DMS114 treated with DMSO at 0.1 percent for 48 hours (cell line): ENCODE data around the gene SEC14L6.
A peak's percentile ranks its signal among the peaks of the same experiment; 100 is the strongest.
"Not testable (repeated sequence)": the region's sequence is repeated elsewhere in the genome, so short reads cannot be mapped to it uniquely, and the experiment has no call there.

Experiments used
- DNase-seq: peaks from one replicate; lab custom pipeline; 2025; ENCODE audit not compliant: unreplicated experiment; lab: John Stamatoyannopoulos, UW

SEC14L6 gene

GRCh38 chr22:30546616-30547015, at the start of gene SEC14L6:
SEC14L6 (minus strand) TSS chr22:30546741; CDS start chr22:30546682, 59 bp downstream.
- DNase-seq, result no peak

DNA sequence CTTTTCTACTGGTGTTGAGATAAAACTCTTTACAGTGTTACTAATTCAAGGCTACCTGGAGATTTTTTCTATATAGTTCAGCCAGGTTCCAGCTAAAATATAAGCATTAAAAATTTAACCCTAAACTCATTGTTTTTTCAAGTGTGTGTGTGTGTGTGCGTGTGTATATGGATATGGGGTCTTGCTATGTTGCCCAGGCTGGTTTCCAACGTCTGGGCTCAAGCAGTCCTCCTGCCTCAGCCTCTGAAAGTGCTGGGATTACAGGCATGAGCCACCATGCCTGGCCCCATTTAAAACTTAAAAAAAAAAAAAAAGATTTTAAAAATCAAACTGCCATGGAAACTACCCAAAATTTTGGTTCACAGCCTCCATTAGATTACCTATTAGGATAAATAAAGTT, 49.7 kb upstream of the SEC14L6 start:
- no peak for DNase-seq

DNA sequence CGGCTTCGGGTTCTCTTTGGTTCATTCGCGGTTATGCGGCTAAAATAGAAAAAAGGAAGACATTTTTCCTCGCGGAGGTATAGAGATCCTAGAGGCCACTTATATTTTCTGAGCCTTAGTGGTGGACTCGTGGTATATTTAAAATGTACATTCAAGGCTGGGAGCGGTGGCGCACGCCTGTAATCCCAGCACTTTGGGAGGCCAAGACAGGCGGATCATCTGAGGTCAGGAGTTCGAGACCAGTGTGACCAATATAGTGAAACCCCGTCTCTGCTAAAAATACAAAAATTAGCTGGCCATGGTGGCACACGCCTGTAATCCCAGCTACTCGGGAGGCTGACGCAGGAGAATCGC, 45.8 kb upstream of the SEC14L6 start:
- not testable (repeated sequence) for DNase-seq

DNA sequence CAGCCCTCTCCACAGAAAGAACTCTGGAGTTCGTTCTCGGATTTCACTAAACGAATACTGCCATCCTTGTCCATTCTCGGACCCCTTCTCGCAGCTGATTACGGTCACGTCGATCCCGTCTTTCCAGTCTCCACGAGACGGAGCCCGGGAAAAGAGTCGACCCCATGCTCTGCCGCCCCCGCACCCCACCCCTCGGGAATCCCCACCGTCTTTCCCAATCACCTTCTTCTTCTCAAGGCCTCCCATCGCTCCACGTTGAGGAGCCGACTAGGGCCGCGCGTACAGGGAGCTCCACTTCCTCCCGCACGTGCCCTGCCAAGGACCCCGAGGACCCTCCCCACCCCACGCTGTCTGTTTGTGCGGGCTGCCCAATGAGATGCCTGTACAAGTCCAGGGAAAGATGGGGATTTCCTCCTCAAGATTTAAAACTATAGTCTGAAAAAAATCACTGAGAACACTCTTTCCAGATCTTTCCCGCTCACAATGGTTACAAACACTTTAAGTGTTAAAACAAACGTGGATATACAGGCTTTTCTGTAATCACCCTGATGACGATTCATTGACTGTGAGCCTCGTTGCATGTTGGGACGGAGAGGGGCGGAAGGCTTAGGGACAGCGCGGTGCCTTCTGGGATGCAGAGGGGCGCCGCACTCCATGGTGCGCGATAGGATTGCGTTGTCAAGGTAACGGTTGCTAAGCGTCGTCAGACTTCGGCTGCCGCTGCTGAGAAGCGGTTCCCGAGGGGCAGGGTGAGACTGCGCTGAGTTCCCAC, 45.2 kb upstream of the SEC14L6 start, which contains the start of gene PES1:
Gene PES1 (minus strand): TSS at position 323 of the 772 bp plus-strand sequence. CDS start 77 bp downstream, at position 246.
- DNase-seq, result peak; percentile 96

DNA sequence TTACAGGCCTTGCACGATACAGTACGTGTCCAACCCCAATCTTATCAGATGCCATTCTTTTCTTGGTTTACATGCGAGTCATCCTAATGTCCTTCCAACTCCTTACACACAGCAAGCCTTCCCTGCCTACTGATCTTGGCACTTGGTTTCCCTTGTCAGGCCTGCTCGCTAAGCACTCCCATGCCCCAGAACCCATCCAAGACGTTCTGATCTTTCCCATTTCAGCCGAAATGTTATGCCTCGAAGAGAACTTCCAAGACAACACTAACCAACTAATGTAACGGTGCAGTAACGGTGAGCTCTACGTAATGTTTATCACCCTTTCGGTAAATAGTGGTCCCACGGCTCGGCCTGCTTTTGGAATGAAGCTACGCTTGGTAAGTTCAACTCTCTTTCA, 44.6 kb upstream of the SEC14L6 start:
- DNase-seq, result no peak

GRCh38 chr22:30586414-30586813, 39.9 kb upstream of the SEC14L6 start:
- DNase-seq, result no peak

- DNase-seq, result no peak
Observed at GRCh38 chr22:30584441-30584840, 37.9 kb upstream of the SEC14L6 start.

DNA sequence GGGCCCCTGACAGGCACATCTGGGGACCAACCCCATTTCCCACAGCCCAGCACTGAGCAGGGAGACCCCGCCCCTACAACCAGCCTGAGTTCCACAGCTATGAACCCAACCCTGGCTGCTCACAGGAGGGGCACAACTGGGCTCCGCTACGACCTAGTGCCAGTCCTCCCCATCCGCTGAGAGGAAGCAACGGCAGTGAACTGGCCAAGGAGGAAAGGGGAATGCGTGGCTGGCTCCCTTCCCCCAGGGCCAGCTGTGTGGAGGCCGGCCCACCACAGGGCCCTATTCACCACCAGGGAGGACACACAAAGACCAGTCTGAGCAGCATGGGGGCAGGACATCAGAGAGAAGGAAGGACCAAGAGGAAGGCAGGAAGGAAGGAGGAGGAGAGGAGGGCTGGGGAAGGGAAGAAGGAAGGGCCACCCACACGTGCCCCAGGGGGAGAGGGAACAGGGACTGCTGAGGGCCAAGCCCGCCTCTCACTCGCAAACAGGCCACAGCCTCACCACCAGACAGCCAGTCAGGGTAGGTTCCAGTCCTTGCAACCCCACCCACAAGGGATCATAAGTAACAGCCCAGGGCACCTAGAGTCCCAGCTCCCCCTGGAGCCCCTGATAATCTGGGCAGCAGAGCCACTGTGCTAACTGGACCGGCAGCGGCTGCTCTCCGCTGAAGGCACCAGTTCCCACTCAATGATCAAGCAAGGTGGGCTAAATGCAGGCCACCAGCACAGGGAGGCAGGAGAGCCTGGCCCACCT, 36.4 kb upstream of the SEC14L6 start:
- DNase-seq, result no peak

GRCh38 chr22:30582051-30582450, 35.5 kb upstream of the SEC14L6 start:
- no peak for DNase-seq

- DNase-seq, result no peak
Observed at GRCh38 chr22:30580896-30581295, 34.4 kb upstream of the SEC14L6 start.

- DNase-seq, result no peak
Observed at GRCh38 chr22:30578481-30578880, 31.9 kb upstream of the SEC14L6 start.

DNA sequence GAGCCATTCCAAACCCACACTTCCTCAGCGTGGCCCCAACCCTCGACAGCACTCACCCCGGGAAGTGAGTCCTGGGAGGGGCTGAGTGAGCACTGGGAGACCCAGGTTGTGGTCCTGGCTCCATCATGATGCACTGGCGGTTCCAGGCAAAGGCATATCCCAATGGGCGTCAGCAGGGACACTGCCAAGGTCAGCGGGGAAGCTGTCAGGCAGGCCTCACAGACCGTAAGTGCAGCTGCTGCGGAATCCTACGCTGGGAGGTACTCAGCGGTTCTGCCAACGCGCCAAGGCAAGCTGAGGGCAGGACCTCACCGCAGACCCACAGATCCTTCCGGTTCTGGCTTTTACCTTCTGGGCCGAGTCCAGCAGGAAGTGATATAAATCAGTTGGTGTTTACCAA, 29.3 kb upstream of the SEC14L6 start:
- no peak for DNase-seq

DNA sequence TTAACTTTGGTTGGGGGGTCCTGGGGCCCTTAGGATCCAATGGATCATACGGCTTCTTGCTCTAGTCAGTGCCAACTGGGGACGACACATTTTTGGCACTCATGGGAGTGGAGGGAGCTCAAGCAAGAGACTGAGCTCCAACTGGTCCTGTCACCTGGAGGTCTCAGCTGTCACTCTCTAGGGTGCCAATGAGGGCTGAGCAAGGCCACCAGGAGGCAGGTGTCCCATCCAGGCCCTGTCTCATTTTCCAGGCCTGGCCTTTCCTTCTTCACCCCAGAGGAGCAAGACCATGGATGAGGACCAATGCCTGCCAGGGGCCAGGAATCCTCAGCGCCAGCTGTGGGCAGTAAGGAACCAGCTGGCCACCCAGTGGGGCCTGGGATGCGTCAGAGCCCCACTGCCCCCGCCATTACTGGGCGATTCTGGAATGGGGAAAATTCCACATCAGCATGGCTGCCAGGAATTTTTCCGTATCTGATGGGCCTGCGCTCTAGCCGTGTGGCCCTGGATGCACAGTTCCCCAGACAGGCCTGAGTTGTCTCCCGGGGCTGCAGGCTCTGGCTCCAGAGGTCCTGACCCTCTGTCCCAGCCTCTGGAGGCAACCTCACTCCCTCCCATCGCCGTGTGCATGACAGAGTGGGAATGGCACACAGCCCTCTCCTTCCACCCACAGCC, 28.6 kb upstream of the SEC14L6 start:
- DNase-seq, result no peak

- DNase-seq, result no peak
Observed at GRCh38 chr22:30574095-30574981, 27.8 kb upstream of the SEC14L6 start, which contains the start of gene GAL3ST1. GAL3ST1 (minus strand) TSS chr22:30574665; CDS start chr22:30557392, 17,273 bp downstream.

DNA sequence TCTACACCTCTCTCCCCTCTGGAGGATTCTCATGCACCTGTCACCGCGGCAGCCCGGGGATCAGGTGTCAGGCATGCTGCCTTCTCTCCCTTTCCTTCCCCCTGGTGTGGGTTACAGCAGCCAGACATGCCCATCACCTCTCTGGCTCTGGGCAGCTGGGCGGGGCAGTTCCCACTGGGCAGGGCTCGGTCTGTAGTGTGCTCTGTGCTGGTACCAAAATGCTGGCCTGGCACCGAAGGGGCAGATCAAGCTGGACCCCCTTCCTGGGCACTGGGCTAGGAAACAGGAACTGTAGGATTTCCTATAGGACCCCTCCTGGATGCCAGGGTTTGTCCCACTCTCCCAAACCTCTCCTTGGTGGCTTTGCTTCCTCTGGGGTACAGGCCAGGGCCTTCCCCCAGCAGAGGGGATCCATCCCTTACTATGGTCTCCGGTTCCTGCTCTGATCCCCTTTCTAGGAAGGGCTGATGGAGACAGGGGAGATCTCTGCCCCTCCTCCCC, 27.1 kb upstream of the SEC14L6 start:
- DNase-seq, result no peak

DNA sequence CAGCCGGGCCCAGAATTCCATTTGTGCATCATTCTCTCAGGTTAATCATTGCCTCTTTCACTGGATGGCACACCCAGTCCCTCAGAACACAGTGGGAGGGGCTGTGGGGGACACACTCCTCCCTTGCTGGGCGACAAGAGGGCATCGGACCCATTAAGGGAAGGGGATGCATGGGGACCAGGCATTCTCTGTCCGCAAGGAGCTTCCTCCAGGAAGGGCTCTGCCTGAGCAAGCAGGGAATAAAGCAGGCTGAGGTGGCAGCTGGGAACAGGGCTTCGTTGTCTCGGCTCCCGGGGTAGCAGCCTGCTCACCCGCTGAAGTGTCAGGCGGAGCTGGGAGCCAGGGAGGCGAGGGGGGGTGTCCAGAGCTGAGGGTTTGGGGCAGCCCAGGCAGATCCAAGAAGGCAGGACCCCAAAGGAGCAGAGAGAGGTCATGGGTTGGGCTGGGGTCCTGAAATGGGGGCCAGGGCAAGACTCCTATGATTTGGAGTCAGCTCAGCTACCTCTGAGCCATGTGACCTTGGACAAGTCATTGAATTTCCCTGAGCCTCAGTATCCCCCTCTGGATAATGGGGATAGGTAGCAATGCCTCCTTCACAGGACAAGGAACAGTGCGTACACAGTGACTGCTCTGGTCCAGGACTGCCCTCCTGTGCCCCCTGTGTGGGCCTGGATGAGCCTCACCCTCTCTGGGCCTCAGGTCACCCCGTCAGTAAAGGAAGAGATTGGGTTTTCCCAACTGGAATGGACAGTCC, 26.5 kb upstream of the SEC14L6 start:
- DNase-seq, result no peak

DNA sequence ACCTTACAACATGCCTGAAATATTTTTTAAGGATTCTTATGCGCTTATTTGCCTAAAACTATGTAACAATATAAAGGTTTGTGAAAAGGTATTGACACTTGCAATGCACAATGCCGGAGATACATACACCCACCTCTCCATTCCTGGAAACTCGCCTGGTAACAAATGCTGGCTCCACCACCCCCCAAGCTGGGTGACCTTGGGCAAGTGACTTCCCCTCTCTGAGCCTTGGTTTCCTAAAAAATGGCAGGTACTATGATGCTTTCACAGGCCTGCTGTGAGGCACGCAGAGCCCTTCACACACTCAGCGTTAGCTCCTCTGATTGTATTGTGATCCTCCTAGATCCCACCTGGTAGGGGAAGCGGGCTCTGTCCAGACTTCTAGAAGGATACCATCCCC, 25.7 kb upstream of the SEC14L6 start:
- DNase-seq, result no peak

DNA sequence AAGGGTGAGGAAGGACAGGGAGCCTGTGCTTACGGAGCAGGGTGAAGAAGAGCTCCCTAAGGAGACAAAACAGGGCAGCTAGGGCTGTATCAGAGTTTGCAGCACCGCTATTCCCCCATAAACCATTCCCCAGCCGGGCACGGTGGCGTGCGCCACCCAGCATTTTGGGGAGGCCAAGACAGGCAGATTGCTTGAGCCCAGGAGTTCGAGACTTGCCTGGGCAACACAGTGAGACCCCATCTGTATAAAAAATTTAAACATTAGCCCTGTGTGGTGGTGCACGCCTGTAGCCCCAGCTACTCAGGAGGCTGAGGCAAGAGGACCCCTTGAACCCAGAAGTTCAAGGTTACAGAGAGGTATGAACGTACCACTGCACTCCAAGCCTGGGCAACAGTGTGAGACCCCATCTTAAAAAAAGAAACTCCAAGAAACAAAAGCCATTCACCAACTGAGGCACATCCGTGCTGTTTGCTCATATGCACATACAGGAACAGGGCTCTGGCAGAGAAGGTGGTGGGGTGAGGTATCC, 23.2 kb upstream of the SEC14L6 start:
- DNase-seq, result no peak

GRCh38 chr22:30568137-30568805, 21.7 kb upstream of the SEC14L6 start:
- no peak for DNase-seq
